SK-N-SH (cell line): Measurements from ENCODE around the gene CDH22. TPM values are rescaled to one million over a fixed set of nuclear protein-coding genes. Genes with fewer than 3 reads are reported as not detected.

Experiments
- CTCF ChIA-PET: fragments of 300-600, 350-600 bp; formaldehyde crosslinking; extraction: SDS; loops from one replicate; lab custom pipeline; 2021; lab: Yijun Ruan, JAX
- POLR2A ChIA-PET: fragments of 350-600 bp; sonication (Branson Sonifier 250); formaldehyde crosslinking; extraction: SDS; loops from one replicate; lab custom pipeline; 2020; ENCODE audit warnings: antibody characterized with exemption, inconsistent platforms; lab: Yijun Ruan, JAX
- DNase-seq: peaks from one replicate; pipeline ENCODE4 v3.0.0; 2012
- H2AFZ ChIP-seq: fragments of 200-600 bp; sonication (generic); 2 replicates; pipeline ENCODE4 v1.8.1; 2016; ENCODE audit warnings: antibody characterized with exemption, mild to moderate bottlenecking, low read depth
- H3F3A ChIP-seq: fragments of 200-600 bp; sonication (generic); replicated peaks from 2 replicates; pipeline ENCODE3; 2016; ENCODE audit warnings: antibody characterized with exemption, mild to moderate bottlenecking; ENCODE audit not compliant: insufficient read depth
- H3K27ac ChIP-seq, 2 experiments: fragments of 200-500 bp in 1 of 2; fragments of 200-600 bp in 1 of 2; sonication (Bioruptor generic) in 1 of 2; sonication (generic), shearing (Covaris generic) in 1 of 2; 2 replicates each; pipeline versions ENCODE4 v1.5.1 to v1.6.1; 2014 to 2016; ENCODE audit warnings: low read depth in 2 of 2, inconsistent platforms in 1 of 2, low read length in 1 of 2, mild to moderate bottlenecking in 1 of 2, mixed read lengths in 1 of 2
- H3K27me3 ChIP-seq: fragments of 200-600 bp; sonication (generic), shearing (Covaris generic); 2 replicates; pipeline ENCODE4 v1.6.1; 2016; ENCODE audit warnings: mixed run types; ENCODE audit not compliant: insufficient read depth
- H3K36me3 ChIP-seq, 2 experiments: fragments of 200-500 bp in 1 of 2; fragments of 200-600 bp in 1 of 2; sonication (Bioruptor generic) in 1 of 2; sonication (generic) in 1 of 2; replicated peaks in 1 of 2; 2 replicates each; pipeline versions ENCODE3 to v1.5.1; 2014 to 2016; ENCODE audit warnings: low read length in 1 of 2, mild to moderate bottlenecking in 1 of 2; ENCODE audit not compliant: insufficient read depth in 2 of 2, control insufficient read depth in 1 of 2
- H3K4me1 ChIP-seq, 2 experiments: fragments of 200-500 bp in 1 of 2; fragments of 200-600 bp in 1 of 2; sonication (Bioruptor generic) in 1 of 2; sonication (generic), shearing (Covaris generic) in 1 of 2; 2 replicates each; pipeline versions ENCODE4 v1.5.1 to v1.6.1; 2014 to 2016; ENCODE audit warnings: low read depth in 1 of 2, low read length in 1 of 2, mixed run types in 1 of 2; ENCODE audit not compliant: insufficient read depth in 2 of 2, control insufficient read depth in 1 of 2
- H3K4me2 ChIP-seq: fragments of 200-600 bp; sonication (generic), shearing (Covaris generic); 2 replicates; pipeline ENCODE4 v1.6.1; 2017; ENCODE audit warnings: mixed run types
- H3K4me3 ChIP-seq, 2 experiments: fragments of 200-500 bp in 1 of 2; fragments of 200-600 bp in 1 of 2; sonication (Bioruptor generic) in 1 of 2; sonication (generic), shearing (Covaris generic) in 1 of 2; 2 replicates each; pipeline versions ENCODE4 v1.5.1 to v1.8.1; 2014 to 2016; ENCODE audit warnings: low read depth in 2 of 2, inconsistent platforms in 1 of 2, low read length in 1 of 2, mild to moderate bottlenecking in 1 of 2, mixed read lengths in 1 of 2, moderate library complexity in 1 of 2
- H3K79me2 ChIP-seq: fragments of 200-600 bp; sonication (generic); 2 replicates; pipeline ENCODE4 v1.8.1; 2017; ENCODE audit warnings: mild to moderate bottlenecking; ENCODE audit not compliant: insufficient read depth
- H3K9ac ChIP-seq: fragments of 200-600 bp; sonication (generic); 2 replicates; pipeline ENCODE4 v1.6.1; 2017; ENCODE audit warnings: mixed run types
- H3K9me2 ChIP-seq: fragments of 200-600 bp; sonication (generic); 2 replicates; pipeline ENCODE4 v1.6.1; 2017; ENCODE audit warnings: mixed run types
- H3K9me3 ChIP-seq: fragments of 200-600 bp; sonication (generic); 2 replicates; pipeline ENCODE4 v1.6.1; 2017; ENCODE audit warnings: mixed run types, mild to moderate bottlenecking, moderate library complexity
- H4K20me1 ChIP-seq: fragments of 200-600 bp; sonication (generic); 2 replicates; pipeline ENCODE4 v1.6.1; 2017; ENCODE audit warnings: mild to moderate bottlenecking, mixed run types; ENCODE audit not compliant: insufficient read depth
- GATA2 ChIP-seq: sonication (generic); formaldehyde crosslinking; IDR thresholded peaks from 2 replicates; pipeline ENCODE4 v1.5.0; 2020; ENCODE audit warnings: mild to moderate bottlenecking, missing genetic modification reagents
- MXI1 ChIP-seq: IDR thresholded peaks from 2 replicates; pipeline ENCODE4 v1.6.1; 2012; ENCODE audit warnings: mild to moderate bottlenecking, low read depth, low read length, improper control_type of control experiment
- NRF1 ChIP-seq: IDR thresholded peaks from 2 replicates; pipeline ENCODE4 v1.6.1; 2012; ENCODE audit warnings: low read depth, mild to moderate bottlenecking, low read length
- RFX5 ChIP-seq: IDR thresholded peaks from 2 replicates; pipeline ENCODE4 v1.6.1; 2012; ENCODE audit warnings: mild to moderate bottlenecking, improper control_type of control experiment, low read length
- RXRA ChIP-seq: IDR thresholded peaks from 2 replicates; pipeline ENCODE4 v1.4.0; 2012; ENCODE audit warnings: low read depth, mild to moderate bottlenecking, borderline replicate concordance
- WGBS: methylation state at CpG from one replicate; pipeline ENCODE4 v1.1.6; 2017; ENCODE audit warnings: low lambda C conversion rate; 5-methylcytosine and 5-hydroxymethylcytosine counted together
- polyA plus RNA-seq, 3 experiments: library from polyadenylated mRNA; depleted of rRNA; stranded (reverse); fragments of >200 nt; gene quantifications; 2 replicates each; pipeline ENCODE4 v1.2.3, GENCODE V29; 2012
- TF ChIP-seq, protein P1 (sequence below): IDR thresholded peaks from 2 replicates; pipeline ENCODE4 v1.6.1; 2012; ENCODE audit warnings: mild to moderate bottlenecking, low read depth, low read length, moderate library complexity

CDH22 gene
- polyA plus RNA-seq, 1 of the 3 experiments (the other 2 are of a cell fraction), result not detected

DNA sequence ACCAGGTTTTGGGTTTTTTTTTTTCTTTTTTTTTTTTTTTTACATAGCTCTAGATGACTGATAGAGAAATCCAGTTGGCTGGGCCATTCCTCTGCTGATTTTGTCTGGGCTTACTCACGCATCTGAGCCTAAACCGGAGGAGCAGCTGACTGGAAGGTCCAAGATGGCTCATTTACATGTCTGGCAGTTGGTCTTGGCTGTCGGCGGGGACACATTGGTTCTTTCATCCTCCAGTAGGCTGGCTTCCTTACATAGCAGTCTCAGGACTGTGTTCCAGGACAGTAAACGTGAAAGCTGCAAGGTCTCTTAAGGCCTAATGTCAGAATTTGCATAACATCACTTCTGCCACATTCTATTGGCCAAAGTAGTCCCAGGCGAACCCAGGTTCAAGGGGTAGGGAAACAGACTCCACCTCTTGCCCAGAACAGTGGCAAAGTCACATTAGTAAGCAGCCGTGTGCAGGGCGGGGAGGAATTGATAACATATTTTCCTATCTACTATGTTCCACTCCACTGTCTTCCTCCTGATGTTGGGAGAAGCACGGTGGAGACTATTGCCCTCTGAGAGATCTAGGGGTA, 87.0 kb downstream of the CDH22 start:
- H3F3A ChIP-seq, result no peaks in the 10 kb centered on the region
- H3K4me1 ChIP-seq, result peaks cover 0 to 22% of the 10 kb centered on the region in 2 experiments; a peak in 1 of 4 replicates
- no peak for DNase-seq
- H3K36me3 ChIP-seq, result no peaks in the 10 kb centered on the region
- ChIA-PET CTCF (interaction anchor here (0.9 to 2.6 kb wide), 4 partner anchors 10 to 88 kb away, joined by 3 to 7 read pairs (median 3); no protein-coding TSS in a partner anchor), POLR2A (interaction anchor here (0.7 kb wide), 1 partner anchor 24 kb away, joined by 3 read pairs; no protein-coding TSS in a partner anchor)
- H3K27ac ChIP-seq, result peak overlapping the region in 1 of 2 experiments; percentile 66; a peak in 2 of 4 replicates
- no peak overlapping the region for H3K4me3 ChIP-seq
- H3K9me3 ChIP-seq, result no peaks in the 10 kb centered on the region
- WGBS, result 76% methylated on average over 9 of the region's 9 CpGs
- H3K4me2 ChIP-seq, result no peak overlapping the region
- no peak overlapping the region for H3K9ac ChIP-seq
- H2AFZ ChIP-seq, result no peak overlapping the region
- H4K20me1 ChIP-seq, result no peaks in the 10 kb centered on the region
- H3K27me3 ChIP-seq, result 0 out of 2 replicates have a peak, but pooled peaks cover 8% of the 10 kb centered on the region
- TF ChIP-seq, protein P1, sequence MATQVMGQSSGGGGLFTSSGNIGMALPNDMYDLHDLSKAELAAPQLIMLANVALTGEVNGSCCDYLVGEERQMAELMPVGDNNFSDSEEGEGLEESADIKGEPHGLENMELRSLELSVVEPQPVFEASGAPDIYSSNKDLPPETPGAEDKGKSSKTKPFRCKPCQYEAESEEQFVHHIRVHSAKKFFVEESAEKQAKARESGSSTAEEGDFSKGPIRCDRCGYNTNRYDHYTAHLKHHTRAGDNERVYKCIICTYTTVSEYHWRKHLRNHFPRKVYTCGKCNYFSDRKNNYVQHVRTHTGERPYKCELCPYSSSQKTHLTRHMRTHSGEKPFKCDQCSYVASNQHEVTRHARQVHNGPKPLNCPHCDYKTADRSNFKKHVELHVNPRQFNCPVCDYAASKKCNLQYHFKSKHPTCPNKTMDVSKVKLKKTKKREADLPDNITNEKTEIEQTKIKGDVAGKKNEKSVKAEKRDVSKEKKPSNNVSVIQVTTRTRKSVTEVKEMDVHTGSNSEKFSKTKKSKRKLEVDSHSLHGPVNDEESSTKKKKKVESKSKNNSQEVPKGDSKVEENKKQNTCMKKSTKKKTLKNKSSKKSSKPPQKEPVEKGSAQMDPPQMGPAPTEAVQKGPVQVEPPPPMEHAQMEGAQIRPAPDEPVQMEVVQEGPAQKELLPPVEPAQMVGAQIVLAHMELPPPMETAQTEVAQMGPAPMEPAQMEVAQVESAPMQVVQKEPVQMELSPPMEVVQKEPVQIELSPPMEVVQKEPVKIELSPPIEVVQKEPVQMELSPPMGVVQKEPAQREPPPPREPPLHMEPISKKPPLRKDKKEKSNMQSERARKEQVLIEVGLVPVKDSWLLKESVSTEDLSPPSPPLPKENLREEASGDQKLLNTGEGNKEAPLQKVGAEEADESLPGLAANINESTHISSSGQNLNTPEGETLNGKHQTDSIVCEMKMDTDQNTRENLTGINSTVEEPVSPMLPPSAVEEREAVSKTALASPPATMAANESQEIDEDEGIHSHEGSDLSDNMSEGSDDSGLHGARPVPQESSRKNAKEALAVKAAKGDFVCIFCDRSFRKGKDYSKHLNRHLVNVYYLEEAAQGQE, result no peak
- TF ChIP-seq GATA2 (CRISPR knock-in tag) (no peak), NRF1 (no peak)
- TF ChIP-seq, all 33 proteins: peak for 0
- no peaks in the 10 kb centered on the region for H3K9me2 ChIP-seq
- no peaks in the 10 kb centered on the region for H3K79me2 ChIP-seq

DNA sequence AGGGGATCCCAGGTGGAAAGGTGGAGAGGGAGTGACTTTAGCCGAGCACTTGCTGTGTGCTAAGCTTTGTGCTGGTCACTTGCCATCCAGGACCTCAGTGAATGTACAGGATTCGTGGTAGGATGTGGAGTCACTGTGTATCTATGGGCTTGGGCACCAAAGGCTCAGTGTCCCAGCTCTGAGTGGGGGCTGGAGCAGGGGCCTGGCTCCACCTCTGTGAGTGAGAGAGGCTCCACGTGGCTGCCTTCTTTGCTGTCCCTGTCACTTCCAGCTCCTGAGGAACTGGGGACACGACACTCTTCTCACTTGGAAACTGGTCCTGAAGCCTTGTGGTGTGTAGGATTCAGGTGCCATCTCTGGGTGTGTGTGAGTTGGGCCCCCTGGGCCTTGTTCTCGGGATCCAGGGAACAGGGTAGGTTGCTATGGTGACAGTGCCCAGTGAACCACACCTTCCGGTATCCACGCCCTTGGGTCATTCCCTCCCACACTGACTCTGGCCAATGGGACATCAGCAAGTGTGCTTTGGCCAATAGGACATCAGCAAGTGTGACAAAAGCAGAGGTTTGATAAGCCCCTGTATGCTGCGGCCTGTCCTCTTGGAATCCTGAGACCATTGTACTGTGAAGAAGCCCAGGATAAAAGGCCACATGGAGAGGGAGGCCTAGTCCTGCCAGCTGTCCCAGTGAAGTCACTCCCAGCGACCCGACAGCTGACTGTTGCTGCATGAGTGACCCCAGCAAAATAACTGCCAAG, 87.7 kb downstream of the CDH22 start:
- Histone ChIP-seq H3K79me2 (no peaks in the 10 kb centered on the region), H3K4me3 (no peak overlapping the region), H2AFZ (no peak overlapping the region), H3K27ac (peak overlapping the region in 1 of 2 experiments; percentile 66; a peak in 2 of 4 replicates), H3K9ac (no peak overlapping the region), H3K9me2 (no peaks in the 10 kb centered on the region), H3K27me3 (0 out of 2 replicates have a peak, but pooled peaks cover 8% of the 10 kb centered on the region), H4K20me1 (no peaks in the 10 kb centered on the region), H3K36me3 (no peaks in the 10 kb centered on the region), H3K4me2 (no peak overlapping the region), H3K4me1 (peaks cover 0 to 29% of the 10 kb centered on the region in 2 experiments; a peak in 1 of 4 replicates), H3F3A (no peaks in the 10 kb centered on the region), H3K9me3 (no peaks in the 10 kb centered on the region)
- DNase-seq, result peak; percentile 89
- POLR2A ChIA-PET, result interaction anchor here (0.7 kb wide), 1 partner anchor 23 kb away, joined by 3 read pairs; no protein-coding TSS in a partner anchor
- TF ChIP-seq RXRA (no peak), RFX5 (peak; percentile 78; the same call in 1 of the 2 replicates), MXI1 (peak; percentile 65)
- CTCF ChIA-PET, result interaction anchor here (0.9 to 2.6 kb wide), 3 partner anchors 46 to 88 kb away, joined by 3 to 7 read pairs (median 3); no protein-coding TSS in a partner anchor
- 52% methylated on average over 9 of the region's 10 CpGs for WGBS
